Caco-2 (cell line): ENCODE measurements around the gene DLG2. TPM values are rescaled to one million over a fixed set of nuclear protein-coding genes. Genes with fewer than 3 reads are reported as not detected.

ENCODE experiments used
- BruUV-seq: library from RNA; stranded (reverse); fragments of 400-500 nt; replicated peaks from 2 replicates; lab custom pipeline; 2021; lab: Mats Ljungman, UMichigan
- CTCF ChIA-PET: fragments of 300-600 bp; sonication (Branson Sonifier 250); formaldehyde crosslinking; loops from one replicate; lab custom pipeline; 2022; ENCODE audit warnings: antibody characterized with exemption; lab: Charles Lee
- POLR2A ChIA-PET: fragments of 300-600 bp; sonication (Branson Sonifier 250); formaldehyde crosslinking; loops from one replicate; lab custom pipeline; 2022; ENCODE audit warnings: antibody characterized with exemption; lab: Charles Lee
- DNase-seq, 2 experiments: peaks; one replicate each; pipeline versions ENCODE4 v3.0.0 to v3.0.0-alpha.2; 2020 to 2022
- H3K27me3 ChIP-seq: replicated peaks from 2 replicates; pipeline ENCODE4 v1.6.0; 2011; ENCODE audit warnings: low read length; ENCODE audit not compliant: control insufficient read depth, insufficient read depth
- H3K36me3 ChIP-seq: 2 replicates; pipeline ENCODE4 v1.5.1; 2011; ENCODE audit warnings: low read length; ENCODE audit not compliant: control insufficient read depth, insufficient read depth
- H3K4me1 ChIP-seq: fragments of 250-450 bp; sonication (Bioruptor Pico); 2 replicates; pipeline ENCODE4 v1.5.1; 2020; ENCODE audit warnings: mild to moderate bottlenecking
- H3K4me3 ChIP-seq: 2 replicates; pipeline ENCODE4 v1.5.1; 2011; ENCODE audit warnings: low read depth, mild to moderate bottlenecking, control low read depth, low read length
- H3K9me3 ChIP-seq: fragments of 250-450 bp; sonication (Bioruptor Pico); 2 replicates; pipeline ENCODE4 v1.5.1; 2020; ENCODE audit warnings: mild to moderate bottlenecking, moderate library complexity
- H3K27ac Mint-ChIP-seq: one replicate; pipeline ENCODE4 v1.8.0; 2022; ENCODE audit warnings: mixed read lengths; ENCODE audit not compliant: unreplicated experiment
- H3K27me3 Mint-ChIP-seq: one replicate; pipeline ENCODE4 v1.8.0; 2022; ENCODE audit warnings: mixed read lengths; ENCODE audit not compliant: insufficient read depth, unreplicated experiment
- H3K36me3 Mint-ChIP-seq: one replicate; pipeline ENCODE4 v1.8.0; 2022; ENCODE audit warnings: mild to moderate bottlenecking, mixed read lengths; ENCODE audit not compliant: insufficient read depth, unreplicated experiment
- H3K4me1 Mint-ChIP-seq: one replicate; pipeline ENCODE4 v1.8.0; 2022; ENCODE audit warnings: low read depth, mixed read lengths; ENCODE audit not compliant: unreplicated experiment
- H3K4me3 Mint-ChIP-seq: one replicate; pipeline ENCODE4 v1.8.0; 2022; ENCODE audit warnings: mild to moderate bottlenecking, moderate library complexity, mixed read lengths; ENCODE audit not compliant: unreplicated experiment
- H3K9me3 Mint-ChIP-seq: one replicate; pipeline ENCODE4 v1.8.0; 2022; ENCODE audit warnings: mixed read lengths; ENCODE audit not compliant: unreplicated experiment
- intact Hi-C: fragments of 100-400 bp; cut with micrococcal nuclease; formaldehyde crosslinking; loops from one replicate; pipeline ENCODE4 v1.10.0; 2022; ENCODE audit not compliant: unreplicated experiment
- total RNA-seq: library from RNA; stranded (reverse); gene quantifications from 2 replicates; pipeline ENCODE4 v1.2.3, GENCODE V29; 2022
- TF ChIP-seq, protein P1 (sequence below), 2 experiments: fragments of 200-600 bp in 1 of 2; IDR thresholded peaks; 1 replicate in 1 of 2; 2 replicates in 1 of 2; pipeline versions ENCODE4 v1.5.1 to v1.8.0; 2011 to 2022; ENCODE audit warnings: antibody characterized with exemption in 1 of 2, control low read depth in 1 of 2, inconsistent platforms in 1 of 2, low read depth in 1 of 2, low read length in 1 of 2, mild to moderate bottlenecking in 1 of 2, moderate library complexity in 1 of 2; ENCODE audit not compliant: insufficient read depth in 1 of 2, severe bottlenecking in 1 of 2, unreplicated experiment in 1 of 2

DLG2 gene
- total RNA-seq, 1 experiment from 2014 or later = 21.6 TPM

- no peaks in the 10 kb centered on the region for H3K9me3 Mint-ChIP-seq
- Histone ChIP-seq H3K4me1 (no peaks in the 10 kb centered on the region), H3K27me3 (no peaks in the 10 kb centered on the region), H3K36me3 (no peaks in the 10 kb centered on the region), H3K9me3 (no peaks in the 10 kb centered on the region), H3K4me3 (no peak overlapping the region)
- H3K4me3 Mint-ChIP-seq = no peak overlapping the region
- no peaks in the 10 kb centered on the region for H3K36me3 Mint-ChIP-seq
- TF ChIP-seq, protein P1, sequence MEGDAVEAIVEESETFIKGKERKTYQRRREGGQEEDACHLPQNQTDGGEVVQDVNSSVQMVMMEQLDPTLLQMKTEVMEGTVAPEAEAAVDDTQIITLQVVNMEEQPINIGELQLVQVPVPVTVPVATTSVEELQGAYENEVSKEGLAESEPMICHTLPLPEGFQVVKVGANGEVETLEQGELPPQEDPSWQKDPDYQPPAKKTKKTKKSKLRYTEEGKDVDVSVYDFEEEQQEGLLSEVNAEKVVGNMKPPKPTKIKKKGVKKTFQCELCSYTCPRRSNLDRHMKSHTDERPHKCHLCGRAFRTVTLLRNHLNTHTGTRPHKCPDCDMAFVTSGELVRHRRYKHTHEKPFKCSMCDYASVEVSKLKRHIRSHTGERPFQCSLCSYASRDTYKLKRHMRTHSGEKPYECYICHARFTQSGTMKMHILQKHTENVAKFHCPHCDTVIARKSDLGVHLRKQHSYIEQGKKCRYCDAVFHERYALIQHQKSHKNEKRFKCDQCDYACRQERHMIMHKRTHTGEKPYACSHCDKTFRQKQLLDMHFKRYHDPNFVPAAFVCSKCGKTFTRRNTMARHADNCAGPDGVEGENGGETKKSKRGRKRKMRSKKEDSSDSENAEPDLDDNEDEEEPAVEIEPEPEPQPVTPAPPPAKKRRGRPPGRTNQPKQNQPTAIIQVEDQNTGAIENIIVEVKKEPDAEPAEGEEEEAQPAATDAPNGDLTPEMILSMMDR (IDR thresholded peaks at IDR 0.05; ENCODE audit: insufficient read depth in 1 of 2, low read depth in 1 of 2, low read length in 1 of 2, severe bottlenecking in 1 of 2, unreplicated experiment in 1 of 2) = no peak
- DNase-seq = no peak
- POLR2A ChIA-PET = no interaction called here
- no peaks in the 10 kb centered on the region for H3K4me1 Mint-ChIP-seq
- intact Hi-C loops = no loop called here
- H3K27me3 Mint-ChIP-seq = peaks cover 3% of the 10 kb centered on the region
- no peak overlapping the region for H3K27ac Mint-ChIP-seq
- no TSS peak for BruUV-seq
- CTCF ChIA-PET = no interaction called here
These were observed 1379.2 kb downstream of the DLG2 start for GRCh38 chr11:84247926-84248325.

DNA sequence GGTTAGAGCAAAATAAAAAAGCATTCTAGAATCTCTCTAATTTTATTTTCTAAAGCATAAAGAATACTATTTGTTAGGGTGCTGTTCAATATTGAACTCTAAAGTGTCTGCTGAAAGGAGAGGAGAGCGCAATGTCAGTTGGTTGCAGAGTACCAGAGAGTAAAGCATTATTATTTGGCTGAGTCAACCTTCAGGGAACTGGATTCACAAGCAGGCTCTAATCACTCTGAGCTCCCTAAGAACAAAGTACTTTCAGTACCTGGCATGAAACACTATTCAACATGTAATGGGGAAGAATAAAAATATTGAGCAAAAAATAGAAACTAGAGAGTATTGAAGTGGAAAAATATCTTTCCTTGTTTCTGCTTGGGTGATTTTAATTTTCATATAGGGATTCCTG lies 1380.0 kb downstream of the DLG2 start:
- Histone ChIP-seq H3K9me3 (no peaks in the 10 kb centered on the region), H3K4me1 (no peaks in the 10 kb centered on the region), H3K27me3 (no peaks in the 10 kb centered on the region), H3K36me3 (no peaks in the 10 kb centered on the region), H3K4me3 (no peak overlapping the region)
- no peak overlapping the region for H3K27ac Mint-ChIP-seq
- peaks cover 3% of the 10 kb centered on the region for H3K27me3 Mint-ChIP-seq
- H3K4me1 Mint-ChIP-seq = no peaks in the 10 kb centered on the region
- TF ChIP-seq, protein P1 (IDR thresholded peaks at IDR 0.05; ENCODE audit: insufficient read depth in 1 of 2, low read depth in 1 of 2, low read length in 1 of 2, severe bottlenecking in 1 of 2, unreplicated experiment in 1 of 2) = no peak
- CTCF ChIA-PET = no interaction called here
- intact Hi-C loops = no loop called here
- POLR2A ChIA-PET = no interaction called here
- no peaks in the 10 kb centered on the region for H3K9me3 Mint-ChIP-seq
- BruUV-seq = no TSS peak
- H3K36me3 Mint-ChIP-seq = no peaks in the 10 kb centered on the region
- DNase-seq = no peak
- H3K4me3 Mint-ChIP-seq = no peak overlapping the region

GRCh38 chr11:84243629-84244263 lies 1383.4 kb downstream of the DLG2 start:
- H3K4me1 ChIP-seq = peaks cover 4% of the 10 kb centered on the region; the same call in 1 of the 2 replicates
- no peak for DNase-seq
- Mint-ChIP-seq H3K36me3 (no peaks in the 10 kb centered on the region), H3K27ac (no peak overlapping the region), H3K4me3 (no peak overlapping the region), H3K9me3 (no peaks in the 10 kb centered on the region), H3K4me1 (no peaks in the 10 kb centered on the region), H3K27me3 (no peaks in the 10 kb centered on the region)
- H3K9me3 ChIP-seq = no peaks in the 10 kb centered on the region
- ChIA-PET CTCF (no interaction called here), POLR2A (no interaction called here)
- no peaks in the 10 kb centered on the region for H3K36me3 ChIP-seq
- H3K4me3 ChIP-seq = no peak overlapping the region
- TF ChIP-seq, protein P1 (IDR thresholded peaks at IDR 0.05; ENCODE audit: insufficient read depth in 1 of 2, low read depth in 1 of 2, low read length in 1 of 2, severe bottlenecking in 1 of 2, unreplicated experiment in 1 of 2) = no peak
- no peaks in the 10 kb centered on the region for H3K27me3 ChIP-seq
- intact Hi-C loops = no loop called here
- no TSS peak for BruUV-seq
